K562 (cell line): Measurements from ENCODE around the gene SRSF6. TPM values are rescaled to one million over a fixed set of nuclear protein-coding genes. Genes with fewer than 3 reads are reported as not detected.
A peak's percentile ranks its signal among the peaks of the same experiment; 100 is the strongest.

Experiments
- ATF1 ChIP-seq, 2 experiments: fragments of 450-650 bp in 1 of 2; IDR thresholded peaks; 2 replicates each; pipeline ENCODE4 v1.6.1; 2016; ENCODE audit warnings: missing compliant biosample characterization in 1 of 2, missing genetic modification characterization in 1 of 2
- CC2D1A ChIP-seq: fragments of 450-650 bp; IDR thresholded peaks from 2 replicates; pipeline ENCODE4 v1.6.1; 2017; ENCODE audit warnings: mild to moderate bottlenecking
- CXXC5 ChIP-seq: fragments of 250-450 bp; sonication (Bioruptor Pico); IDR thresholded peaks from 2 replicates; pipeline ENCODE4 v1.8.0; 2022; ENCODE audit warnings: inconsistent platforms, mild to moderate bottlenecking, moderate library complexity
- HMG20B ChIP-seq: fragments of 250-450 bp; sonication (Bioruptor Pico); IDR thresholded peaks from 2 replicates; pipeline ENCODE4 v1.5.0; 2021; ENCODE audit warnings: mild to moderate bottlenecking
- MXI1 ChIP-seq: IDR thresholded peaks from 2 replicates; pipeline ENCODE4 v1.6.1; 2011; ENCODE audit warnings: low read depth, mild to moderate bottlenecking, improper control_type of control experiment, low read length
- NCOA2 ChIP-seq, 2 experiments: fragments of 450-650 bp; IDR thresholded peaks; 2 replicates each; pipeline ENCODE4 v1.6.1; 2018; ENCODE audit warnings: mild to moderate bottlenecking in 2 of 2, moderate library complexity in 1 of 2; ENCODE audit not compliant: partially characterized antibody in 2 of 2
- NCOR1 ChIP-seq: fragments of 450-650 bp; IDR thresholded peaks from 2 replicates; pipeline ENCODE4 v1.6.1; 2016; ENCODE audit warnings: mild to moderate bottlenecking, moderate library complexity
- NONO ChIP-seq, 2 experiments: fragments of 200-400 bp in 1 of 2; fragments of 450-650 bp in 1 of 2; formaldehyde crosslinking in 1 of 2; IDR thresholded peaks; 2 replicates each; pipeline ENCODE4 v1.6.1; 2017; ENCODE audit warnings: low read depth in 2 of 2, mild to moderate bottlenecking in 2 of 2, moderate library complexity in 2 of 2, low read length in 1 of 2
- POLR2G ChIP-seq: fragments of 200-400 bp; formaldehyde crosslinking; IDR thresholded peaks from 2 replicates; pipeline ENCODE4 v1.6.1; 2017; ENCODE audit warnings: low read depth, mild to moderate bottlenecking, antibody characterized with exemption, low read length, moderate library complexity
- RNF2 ChIP-seq: sonication (generic); IDR thresholded peaks from 2 replicates; pipeline ENCODE4 v1.6.1; 2016
- SMARCB1 ChIP-seq: IDR thresholded peaks from 2 replicates; pipeline ENCODE4 v1.6.1; 2011; ENCODE audit warnings: improper control_type of control experiment, low read depth; ENCODE audit not compliant: insufficient read length
- TAF9B ChIP-seq: fragments of 450-650 bp; IDR thresholded peaks from 2 replicates; pipeline ENCODE4 v1.6.1; 2018; ENCODE audit warnings: mild to moderate bottlenecking; ENCODE audit not compliant: partially characterized antibody
- TOE1 ChIP-seq, 2 experiments: fragments of 450-650 bp in 1 of 2; sonication (generic) in 1 of 2; formaldehyde crosslinking in 1 of 2; IDR thresholded peaks; 2 replicates each; pipeline versions ENCODE4 v1.7.1 to v1.8.0; 2016 to 2022; ENCODE audit warnings: borderline replicate concordance in 2 of 2, mild to moderate bottlenecking in 2 of 2, antibody characterized with exemption in 1 of 2, inconsistent platforms in 1 of 2, low read depth in 1 of 2, missing genetic modification reagents in 1 of 2, moderate library complexity in 1 of 2
- ZFPM2 ChIP-seq: fragments of 250-450 bp; sonication (Bioruptor Pico); IDR thresholded peaks from 2 replicates; pipeline ENCODE4 v1.5.1; 2022; ENCODE audit warnings: mild to moderate bottlenecking
- ZNF143 ChIP-seq: sonication (generic); formaldehyde crosslinking; IDR thresholded peaks from 2 replicates; pipeline ENCODE4 v1.9.0; 2022; ENCODE audit warnings: mild to moderate bottlenecking, missing genetic modification reagents
- ZNF224 ChIP-seq: sonication (generic); formaldehyde crosslinking; IDR thresholded peaks from 2 replicates; pipeline ENCODE4 v1.8.0; 2022; ENCODE audit warnings: mild to moderate bottlenecking, missing genetic modification reagents
- ZNF24 ChIP-seq: fragments of 450-650 bp; IDR thresholded peaks from 2 replicates; pipeline ENCODE4 v1.6.1; 2016
- ZNF3 ChIP-seq: fragments of 250-450 bp; sonication (Bioruptor Pico); IDR thresholded peaks from 2 replicates; pipeline ENCODE4 v1.5.0; 2021; ENCODE audit warnings: mild to moderate bottlenecking, moderate library complexity
- ZNF41 ChIP-seq: fragments of 250-450 bp; sonication (Bioruptor Pico); conservative IDR thresholded peaks from 2 replicates; pipeline ENCODE4 v1.4.0; 2020; ENCODE audit warnings: mild to moderate bottlenecking
- ZNF764 ChIP-seq: fragments of 250-450 bp; sonication (Bioruptor Pico); IDR thresholded peaks from 2 replicates; pipeline ENCODE4 v1.4.0; 2020; ENCODE audit warnings: low read depth, mild to moderate bottlenecking, moderate library complexity
- ZZZ3 ChIP-seq: fragments of 450-650 bp; IDR thresholded peaks from 2 replicates; pipeline ENCODE4 v1.6.1; 2016; ENCODE audit warnings: antibody characterized with exemption, mild to moderate bottlenecking, moderate library complexity
- polyA plus RNA-seq, 8 experiments: library from polyadenylated mRNA; depleted of rRNA in 4 of 8; stranded (reverse) in 5 of 8; unstranded in 3 of 8; fragments of >200 nt; fragmentation: Nextera tagmentation in 2 of 8; fragmentation: Illumina TruSeq in 1 of 8; extraction: Ambion mirVana in 2 of 8; extraction: Trizol in 1 of 8; gene quantifications; 2 replicates each; pipeline versions ENCODE4 v1.2.1 to v1.2.3, GENCODE V29; 2011 to 2014; ENCODE audit warnings: inconsistent platforms in 1 of 8, missing spikeins in 1 of 8
- total RNA-seq, 7 experiments: library from RNA; depleted of rRNA in 6 of 7; stranded (reverse); fragments of >200 nt in 6 of 7; fragmentation: Illumina TruSeq in 2 of 7; extraction: Trizol in 2 of 7; gene quantifications; 2 replicates each; pipeline versions ENCODE4 v1.2.1 to v1.2.3, GENCODE V29; 2011 to 2021; ENCODE audit warnings: low replicate concordance in 1 of 7
- TF ChIP-seq, protein P1 (sequence below): sonication (generic); formaldehyde crosslinking; IDR thresholded peaks from 2 replicates; pipeline ENCODE4 v1.8.1; 2023; ENCODE audit warnings: mild to moderate bottlenecking, missing genetic modification reagents
- TF ChIP-seq, protein P2 (sequence below): sonication (generic); formaldehyde crosslinking; IDR thresholded peaks from 2 replicates; pipeline ENCODE4 v1.8.0; 2022; ENCODE audit warnings: mild to moderate bottlenecking, missing genetic modification reagents
- TF ChIP-seq, protein P3 (sequence below), 2 experiments: fragments of 450-650 bp; conservative IDR thresholded peaks; 2 replicates each; pipeline ENCODE4 v1.6.1; 2017; ENCODE audit warnings: mild to moderate bottlenecking in 2 of 2, moderate library complexity in 2 of 2

The SRSF6 gene
- total and polyA plus RNA-seq, 9 of the 15 experiments (the other 6 are each of a cell fraction or from before 2014, with no cell fraction given): 52.4 to 165 (median 117) TPM

DNA sequence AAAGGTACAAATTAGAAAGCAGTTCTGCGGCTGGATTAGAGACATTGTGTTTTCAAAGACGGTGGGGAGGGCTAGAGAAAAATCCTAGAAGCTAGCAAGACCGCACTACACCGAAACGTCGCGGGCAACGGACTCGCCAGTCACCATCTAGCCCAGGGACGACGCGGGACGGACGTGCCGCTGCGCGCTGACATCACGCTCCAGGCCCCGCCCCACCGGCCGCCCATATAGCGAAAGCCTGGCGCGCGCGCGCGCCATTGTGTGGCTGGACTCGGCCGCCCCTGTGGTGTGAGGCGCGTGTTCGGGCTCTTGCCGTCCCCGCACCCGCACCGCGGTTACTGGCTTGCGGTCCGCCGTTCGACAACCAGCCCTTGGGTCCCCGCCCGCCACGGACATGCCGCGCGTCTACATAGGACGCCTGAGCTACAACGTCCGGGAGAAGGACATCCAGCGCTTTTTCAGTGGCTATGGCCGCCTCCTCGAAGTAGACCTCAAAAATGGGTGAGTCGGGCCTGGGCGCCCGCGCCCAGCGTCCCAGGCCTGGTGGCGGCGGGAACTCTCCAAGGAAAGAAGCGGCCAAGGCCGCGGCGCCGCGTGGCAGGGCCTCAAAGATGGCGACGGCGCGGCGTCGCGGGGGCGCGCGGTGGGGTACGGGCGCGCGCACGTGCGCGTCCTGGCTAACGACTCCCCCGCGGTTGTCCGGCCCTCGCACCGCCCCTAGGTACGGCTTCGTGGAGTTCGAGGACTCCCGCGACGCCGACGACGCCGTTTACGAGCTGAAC is at the start of gene SRSF6 (continued):
- TF ChIP-seq, protein P1, sequence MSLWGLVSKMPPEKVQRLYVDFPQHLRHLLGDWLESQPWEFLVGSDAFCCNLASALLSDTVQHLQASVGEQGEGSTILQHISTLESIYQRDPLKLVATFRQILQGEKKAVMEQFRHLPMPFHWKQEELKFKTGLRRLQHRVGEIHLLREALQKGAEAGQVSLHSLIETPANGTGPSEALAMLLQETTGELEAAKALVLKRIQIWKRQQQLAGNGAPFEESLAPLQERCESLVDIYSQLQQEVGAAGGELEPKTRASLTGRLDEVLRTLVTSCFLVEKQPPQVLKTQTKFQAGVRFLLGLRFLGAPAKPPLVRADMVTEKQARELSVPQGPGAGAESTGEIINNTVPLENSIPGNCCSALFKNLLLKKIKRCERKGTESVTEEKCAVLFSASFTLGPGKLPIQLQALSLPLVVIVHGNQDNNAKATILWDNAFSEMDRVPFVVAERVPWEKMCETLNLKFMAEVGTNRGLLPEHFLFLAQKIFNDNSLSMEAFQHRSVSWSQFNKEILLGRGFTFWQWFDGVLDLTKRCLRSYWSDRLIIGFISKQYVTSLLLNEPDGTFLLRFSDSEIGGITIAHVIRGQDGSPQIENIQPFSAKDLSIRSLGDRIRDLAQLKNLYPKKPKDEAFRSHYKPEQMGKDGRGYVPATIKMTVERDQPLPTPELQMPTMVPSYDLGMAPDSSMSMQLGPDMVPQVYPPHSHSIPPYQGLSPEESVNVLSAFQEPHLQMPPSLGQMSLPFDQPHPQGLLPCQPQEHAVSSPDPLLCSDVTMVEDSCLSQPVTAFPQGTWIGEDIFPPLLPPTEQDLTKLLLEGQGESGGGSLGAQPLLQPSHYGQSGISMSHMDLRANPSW (CRISPR knock-in tag): peak; percentile 70; the same call in 1 of the 2 replicates
- TF ChIP-seq ZNF143 (CRISPR knock-in tag) (peak; percentile 53), CC2D1A (no peak), ZNF41 (CRISPR knock-in tag) (peak; percentile 72; the same call in 1 of the 2 replicates), HMG20B (CRISPR knock-in tag) (peak; percentile 71; the same call in 1 of the 2 replicates), ZFPM2 (CRISPR knock-in tag) (peak; percentile 81; the same call in 1 of the 2 replicates), NONO (IDR thresholded peaks at IDR 0.05; ENCODE audit: low read depth in 2 of 2, low read length in 1 of 2) (peak; percentile 58 to 97; a peak in 3 of 4 replicates), NCOA2 (IDR thresholded peaks at IDR 0.05; ENCODE audit: partially characterized antibody in 2 of 2) (no peak), NCOR1 (peak; percentile 57), RNF2 (no peak; the same call in 1 of the 2 replicates), ZNF24 (no peak), ZNF3 (CRISPR knock-in tag) (no peak), CXXC5 (CRISPR knock-in tag) (peak; percentile 90), TOE1 (IDR thresholded peaks at IDR 0.05; ENCODE audit: borderline replicate concordance) (peak; percentile 67; the same call in 1 of the 2 replicates), TOE1 (CRISPR knock-in tag; IDR thresholded peaks at IDR 0.05; ENCODE audit: borderline replicate concordance, low read depth) (no peak), TAF9B (peak; percentile 83), ZNF764 (CRISPR knock-in tag) (0 out of 2 replicates have a peak, but pooled peaks have one; percentile 9), SMARCB1 (no peak), MXI1 (no peak; the same call in 1 of the 2 replicates), ZZZ3 (0 out of 2 replicates have a peak, but pooled peaks have one; percentile 34), ATF1 (CRISPR knock-in tag; IDR thresholded peaks at IDR 0.05) (peak; percentile 16; the same call in 1 of the 2 replicates), ATF1 (tag; IDR thresholded peaks at IDR 0.05) (peak; percentile 97), ZNF224 (peak; percentile 71; the same call in 1 of the 2 replicates), POLR2G (peak; percentile 99)
- TF ChIP-seq, protein P2, sequence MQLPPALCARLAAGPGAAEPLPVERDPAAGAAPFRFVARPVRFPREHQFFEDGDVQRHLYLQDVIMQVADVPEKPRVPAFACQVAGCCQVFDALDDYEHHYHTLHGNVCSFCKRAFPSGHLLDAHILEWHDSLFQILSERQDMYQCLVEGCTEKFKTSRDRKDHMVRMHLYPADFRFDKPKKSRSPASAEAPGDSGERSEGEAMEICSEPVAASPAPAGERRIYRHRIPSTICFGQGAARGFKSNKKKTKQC: peak; percentile 97
- TF ChIP-seq, protein P3, sequence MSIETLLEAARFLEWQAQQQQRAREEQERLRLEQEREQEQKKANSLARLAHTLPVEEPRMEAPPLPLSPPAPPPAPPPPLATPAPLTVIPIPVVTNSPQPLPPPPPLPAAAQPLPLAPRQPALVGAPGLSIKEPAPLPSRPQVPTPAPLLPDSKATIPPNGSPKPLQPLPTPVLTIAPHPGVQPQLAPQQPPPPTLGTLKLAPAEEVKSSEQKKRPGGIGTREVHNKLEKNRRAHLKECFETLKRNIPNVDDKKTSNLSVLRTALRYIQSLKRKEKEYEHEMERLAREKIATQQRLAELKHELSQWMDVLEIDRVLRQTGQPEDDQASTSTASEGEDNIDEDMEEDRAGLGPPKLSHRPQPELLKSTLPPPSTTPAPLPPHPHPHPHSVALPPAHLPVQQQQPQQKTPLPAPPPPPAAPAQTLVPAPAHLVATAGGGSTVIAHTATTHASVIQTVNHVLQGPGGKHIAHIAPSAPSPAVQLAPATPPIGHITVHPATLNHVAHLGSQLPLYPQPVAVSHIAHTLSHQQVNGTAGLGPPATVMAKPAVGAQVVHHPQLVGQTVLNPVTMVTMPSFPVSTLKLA (conservative IDR thresholded peaks at IDR 0.05): peak; percentile 81 to 87
